ENCODE measurements around the gene HADHB. TPM values are rescaled to one million over a fixed set of nuclear protein-coding genes. Genes with fewer than 3 reads are reported as not detected.
A peak's percentile ranks its signal among the peaks of the same experiment; 100 is the strongest.
"Not testable (repeated sequence)": the region's sequence is repeated elsewhere in the genome, so short reads cannot be mapped to it uniquely, and the experiment has no call there.

The HADHB gene
- total and polyA plus RNA-seq, 2 donors from 2014 or later: 132 to 232 TPM

DNA sequence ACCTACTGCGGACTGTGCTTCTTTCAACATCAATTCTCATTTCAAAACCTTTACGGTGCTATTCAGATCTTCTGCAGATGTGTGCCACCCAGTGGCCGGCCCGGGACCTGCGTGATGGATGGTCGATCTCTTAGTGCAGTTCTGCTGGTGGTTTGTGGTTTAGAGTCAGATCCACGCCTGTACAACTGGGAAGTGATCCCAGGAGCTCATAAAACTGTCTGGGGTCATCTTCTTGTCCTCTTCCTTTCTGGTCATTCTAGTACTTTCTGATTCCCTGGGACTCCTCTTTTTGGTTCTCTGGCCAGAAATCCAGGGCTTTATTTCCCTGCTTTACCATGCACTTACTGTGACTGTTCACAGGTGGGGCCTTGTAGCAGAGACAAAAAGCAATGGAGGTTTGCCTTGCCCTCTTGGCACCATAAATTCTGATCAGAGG, 85.4 kb downstream of the HADHB start:
- H3K27me3 ChIP-seq (ENCODE audit: control insufficient read depth, insufficient read depth, low read length): no peaks in the 10 kb centered on the region
- no peaks in the 10 kb centered on the region for H3K36me3 ChIP-seq (ENCODE audit: control insufficient read depth in 2 of 3, insufficient read depth in 3 of 3, low read length in 3 of 3)
- FAIRE-seq (peak; percentile 91), DNase-seq (peak; percentile 85 to 94 (median 88))
- TF ChIP-seq CTCF (IDR thresholded peaks at IDR 0.05; ENCODE audit: borderline replicate concordance, extremely low read depth, insufficient read depth): peak; percentile 84
- no peaks in the 10 kb centered on the region for H3K4me1 ChIP-seq (ENCODE audit: control insufficient read depth in 2 of 3, insufficient read depth in 2 of 3, low read depth in 1 of 3, low read length in 3 of 3)
- H3K27ac ChIP-seq (ENCODE audit: low read depth in 2 of 2, low read length in 2 of 2): no peak overlapping the region
- no peaks in the 10 kb centered on the region for H3K9me3 ChIP-seq (ENCODE audit: control insufficient read depth in 2 of 3, insufficient read depth in 1 of 3, low read length in 3 of 3)
- no peak overlapping the region for H3K9ac ChIP-seq (ENCODE audit: low read length in 3 of 3)
- intact Hi-C loops (cut with DNase I): no loop called here
- H3K4me3 ChIP-seq (ENCODE audit: low read length in 3 of 3): no peak overlapping the region

- DNase-seq (no peak), FAIRE-seq (no peak)
- TF ChIP-seq CTCF (IDR thresholded peaks at IDR 0.05; ENCODE audit: borderline replicate concordance, extremely low read depth, insufficient read depth): no peak
- H3K27ac ChIP-seq (ENCODE audit: low read depth in 2 of 2, low read length in 2 of 2): no peak overlapping the region
- H3K4me1 ChIP-seq (ENCODE audit: control insufficient read depth in 2 of 3, insufficient read depth in 2 of 3, low read depth in 1 of 3, low read length in 3 of 3): no peaks in the 10 kb centered on the region
- intact Hi-C loops (cut with DNase I): no loop called here
- H3K4me3 ChIP-seq (ENCODE audit: low read length in 3 of 3): no peak overlapping the region
- H3K9me3 ChIP-seq (ENCODE audit: control insufficient read depth in 2 of 3, insufficient read depth in 1 of 3, low read length in 3 of 3): no peaks in the 10 kb centered on the region
- no peaks in the 10 kb centered on the region for H3K27me3 ChIP-seq (ENCODE audit: control insufficient read depth, insufficient read depth, low read length)
- H3K36me3 ChIP-seq (ENCODE audit: control insufficient read depth in 2 of 3, insufficient read depth in 3 of 3, low read length in 3 of 3): no peaks in the 10 kb centered on the region
- H3K9ac ChIP-seq (ENCODE audit: low read length in 3 of 3): no peak overlapping the region
Observed at GRCh38 chr2:26330604-26331003, 85.9 kb downstream of the HADHB start.

GRCh38 chr2:26331321-26331720, 86.6 kb downstream of the HADHB start:
- H3K4me1 ChIP-seq (ENCODE audit: control insufficient read depth in 2 of 3, insufficient read depth in 2 of 3, low read depth in 1 of 3, low read length in 3 of 3); intact Hi-C loops (cut with DNase I); H3K27ac ChIP-seq (ENCODE audit: low read depth in 2 of 2, low read length in 2 of 2); H3K4me3 ChIP-seq (ENCODE audit: low read length in 3 of 3); H3K9me3 ChIP-seq (ENCODE audit: control insufficient read depth in 2 of 3, insufficient read depth in 1 of 3, low read length in 3 of 3); H3K27me3 ChIP-seq (ENCODE audit: control insufficient read depth, insufficient read depth, low read length); FAIRE-seq; H3K36me3 ChIP-seq (ENCODE audit: control insufficient read depth in 2 of 3, insufficient read depth in 3 of 3, low read length in 3 of 3); DNase-seq; H3K9ac ChIP-seq (ENCODE audit: low read length in 3 of 3): not testable (repeated sequence)

DNA sequence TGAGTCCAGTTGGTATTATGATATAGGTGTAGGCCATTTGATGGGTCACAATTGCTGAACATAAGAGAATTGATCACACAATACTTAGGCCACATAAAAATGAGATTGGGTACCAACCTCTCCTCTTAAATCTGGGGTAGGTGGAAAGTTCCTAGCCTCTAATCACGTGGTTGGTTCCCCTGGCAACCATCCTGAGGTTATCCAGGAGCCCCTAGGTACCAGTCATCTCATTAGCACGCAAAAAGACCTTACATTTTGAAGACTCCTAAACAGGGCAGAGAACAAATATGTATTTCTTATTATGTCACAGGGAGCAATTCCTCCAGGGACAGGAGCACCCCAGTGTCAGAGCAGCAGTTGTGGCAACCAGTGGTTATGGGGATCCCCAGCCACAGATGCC, 88.6 kb downstream of the HADHB start:
- intact Hi-C loops (cut with DNase I): no loop called here
- no peaks in the 10 kb centered on the region for H3K27me3 ChIP-seq (ENCODE audit: control insufficient read depth, insufficient read depth, low read length)
- FAIRE-seq: no peak

More for the DNA sequence above, 88.6 kb downstream of the HADHB start:
- Histone ChIP-seq H3K9me3 (ENCODE audit: control insufficient read depth in 2 of 3, insufficient read depth in 1 of 3, low read length in 3 of 3) (no peaks in the 10 kb centered on the region), H3K4me3 (ENCODE audit: low read length in 3 of 3) (no peak overlapping the region), H3K27ac (ENCODE audit: low read depth in 2 of 2, low read length in 2 of 2) (no peak overlapping the region), H3K9ac (ENCODE audit: low read length in 3 of 3) (no peak overlapping the region), H3K36me3 (ENCODE audit: control insufficient read depth in 2 of 3, insufficient read depth in 3 of 3, low read length in 3 of 3) (no peaks in the 10 kb centered on the region), H3K4me1 (ENCODE audit: control insufficient read depth in 2 of 3, insufficient read depth in 2 of 3, low read depth in 1 of 3, low read length in 3 of 3) (no peaks in the 10 kb centered on the region)
- no peak for TF ChIP-seq CTCF (IDR thresholded peaks at IDR 0.05; ENCODE audit: borderline replicate concordance, extremely low read depth, insufficient read depth)
- DNase-seq: peak in 3 of 5 donors; percentile 35 to 69 (median 59)
